GM12878 (cell line): ENCODE data around the gene AOAH. TPM values are rescaled to one million over a fixed set of nuclear protein-coding genes. Genes with fewer than 3 reads are reported as not detected.

Experiments used
- ATAC-seq: fragments of 200-7000 bp; cut with Tn5 transposase; 3 replicates; pipeline ENCODE4 v1.9.1; 2020; ENCODE audit warnings: mild to moderate bottlenecking, moderate library complexity
- BruUV-seq: library from RNA; stranded (reverse); fragments of 400-500 nt; replicated peaks from 2 replicates; lab custom pipeline; 2021; lab: Mats Ljungman, UMichigan
- CTCF ChIA-PET: fragments of 300-600 bp; sonication (Branson Sonifier 250); formaldehyde crosslinking; extraction: SDS; loops from one replicate; lab custom pipeline; 2021; ENCODE audit warnings: inconsistent platforms; lab: Yijun Ruan, JAX
- POLR2A ChIA-PET: fragments of 350-600 bp; formaldehyde crosslinking; extraction: SDS; loops from one replicate; lab custom pipeline; 2021; ENCODE audit warnings: inconsistent platforms; lab: Charles Lee
- RAD21 ChIA-PET: fragments of 300-600 bp; sonication (Branson Sonifier 250); formaldehyde crosslinking; loops from one replicate; lab custom pipeline; 2023; ENCODE audit warnings: antibody characterized with exemption; ENCODE audit not compliant: unreplicated experiment; lab: Charles Lee
- SMC1A ChIA-PET: fragments of 300-600 bp; sonication (Branson Sonifier 250); formaldehyde crosslinking; loops from one replicate; lab custom pipeline; 2023; ENCODE audit not compliant: unreplicated experiment, uncharacterized antibody; lab: Charles Lee
- DNase-seq: peaks from one replicate; pipeline ENCODE4 v3.0.0-alpha.2; 2011; ENCODE audit warnings: low read depth, low spot score
- FAIRE-seq: peaks from 3 replicates; lab custom pipeline; 2011; peaks lifted over from hg19 to GRCh38; lab: Jason Lieb, UNC
- H2AFZ ChIP-seq: 2 replicates; pipeline ENCODE4 v1.6.0; 2011; ENCODE audit warnings: low read depth, low read length, control low read depth; ENCODE audit not compliant: control insufficient read depth
- H3K27ac ChIP-seq: 2 replicates; pipeline ENCODE4 v1.5.1; 2011; ENCODE audit warnings: control low read depth; ENCODE audit not compliant: control insufficient read depth, insufficient read depth
- H3K27me3 ChIP-seq, 2 experiments: replicated peaks in 1 of 2; 2 replicates each; pipeline versions ENCODE4 v1.6.0 to v1.6.1; 2011; ENCODE audit warnings: low read length in 1 of 2; ENCODE audit not compliant: control insufficient read depth in 2 of 2, insufficient read depth in 2 of 2
- H3K36me3 ChIP-seq, 2 experiments: 2 replicates each; pipeline ENCODE4 v1.5.1; 2011; ENCODE audit warnings: low read length in 1 of 2; ENCODE audit not compliant: control insufficient read depth in 2 of 2, insufficient read depth in 2 of 2
- H3K4me1 ChIP-seq: 2 replicates; pipeline ENCODE4 v1.6.1; 2011; ENCODE audit warnings: mild to moderate bottlenecking, low read length, moderate library complexity, mixed read lengths; ENCODE audit not compliant: control insufficient read depth, insufficient read depth
- H3K4me2 ChIP-seq: 2 replicates; pipeline ENCODE4 v1.6.0; 2011; ENCODE audit warnings: control low read depth; ENCODE audit not compliant: control insufficient read depth, insufficient read depth
- H3K4me3 ChIP-seq: fragments of 200-600 bp; sonication (generic); 2 replicates; pipeline ENCODE4 v1.5.1; 2016
- H3K79me2 ChIP-seq: 2 replicates; pipeline ENCODE4 v1.6.0; 2011; ENCODE audit warnings: low read length; ENCODE audit not compliant: control insufficient read depth, insufficient read depth
- H3K9ac ChIP-seq: 2 replicates; pipeline ENCODE4 v1.8.0; 2011; ENCODE audit warnings: low read length, control low read depth, mixed read lengths; ENCODE audit not compliant: control insufficient read depth, insufficient read depth
- H3K9me3 ChIP-seq: replicated peaks from 3 replicates; pipeline ENCODE4 v1.5.1; 2011; ENCODE audit warnings: mild to moderate bottlenecking, low read length; ENCODE audit not compliant: control insufficient read depth, insufficient read depth
- H4K20me1 ChIP-seq: 2 replicates; pipeline ENCODE4 v1.6.0; 2011; ENCODE audit not compliant: control insufficient read depth, insufficient read depth
- ASH2L ChIP-seq: fragments of 300-600, 200-600 bp; sonication (generic); IDR thresholded peaks from 2 replicates; pipeline ENCODE4 v1.6.1; 2017; ENCODE audit warnings: low read depth, mild to moderate bottlenecking, borderline replicate concordance
- CEBPZ ChIP-seq: fragments of 150-350 bp; IDR thresholded peaks from 2 replicates; pipeline ENCODE4 v1.6.1; 2016; ENCODE audit warnings: low read depth, low read length
- CTCF ChIP-seq, 3 experiments: IDR thresholded peaks in 2 of 3; conservative IDR thresholded peaks in 1 of 3; 2 replicates each; pipeline ENCODE4 v1.5.1; 2011; ENCODE audit warnings: low read depth in 3 of 3, low read length in 3 of 3, mild to moderate bottlenecking in 3 of 3, control low read depth in 2 of 3, moderate library complexity in 2 of 3, inconsistent platforms in 1 of 3, mixed read lengths in 1 of 3; ENCODE audit not compliant: control insufficient read depth in 2 of 3, insufficient read depth in 1 of 3; ENCODE audit errors: extremely low read depth in 1 of 3
- EED ChIP-seq: sonication (generic); IDR thresholded peaks from 2 replicates; pipeline ENCODE4 v1.6.1; 2016; ENCODE audit warnings: antibody characterized with exemption, low read depth
- HCFC1 ChIP-seq: fragments of 150-350 bp; IDR thresholded peaks from 2 replicates; pipeline ENCODE4 v1.6.1; 2014; ENCODE audit warnings: low read length
- STAT1 ChIP-seq: fragments of 450-650 bp; conservative IDR thresholded peaks from 2 replicates; pipeline ENCODE4 v1.6.1; 2014; ENCODE audit warnings: antibody characterized with exemption, mild to moderate bottlenecking
- USF2 ChIP-seq: IDR thresholded peaks from 2 replicates; pipeline ENCODE4 v1.6.1; 2011; ENCODE audit warnings: low read depth, low read length, improper control_type of control experiment, borderline replicate concordance
- WGBS: methylation state at CpG from one replicate; pipeline ENCODE4 v1.1.6; 2016; ENCODE audit warnings: low lambda C conversion rate; ENCODE audit not compliant: insufficient replicate concordance, insufficient coverage; ENCODE audit errors: missing lambda C conversion rate; 5-methylcytosine and 5-hydroxymethylcytosine counted together
- in situ Hi-C: fragments of 300-500 bp; cut with MboI; formaldehyde crosslinking; loops from 9 replicates; pipeline ENCODE4 v1.14.3; 2018; ENCODE audit warnings: mixed read lengths
- intact Hi-C: fragments of 100-400 bp; cut with micrococcal nuclease; formaldehyde crosslinking; loops from one replicate; pipeline ENCODE4 v1.14.2; 2022; ENCODE audit not compliant: unreplicated experiment
- polyA plus RNA-seq, 11 experiments: library from polyadenylated mRNA; depleted of rRNA in 4 of 11; unstranded in 6 of 11; stranded (reverse) in 5 of 11; fragments of >200 nt; fragmentation: Nextera tagmentation in 4 of 11; fragmentation: Illumina TruSeq in 1 of 11; extraction: Ambion mirVana in 4 of 11; extraction: Trizol in 1 of 11; gene quantifications; 1 replicate in 1 of 11; 2 replicates in 10 of 11; pipeline versions ENCODE4 v1.2.1 to v1.2.3, GENCODE V29; 2011 to 2016; ENCODE audit warnings: inconsistent platforms in 2 of 11, missing spikeins in 2 of 11, low read depth in 1 of 11
- total RNA-seq, 4 experiments: library from RNA; depleted of rRNA in 3 of 4; stranded (reverse); fragments of >200 nt in 3 of 4; fragmentation: Illumina TruSeq in 1 of 4; extraction: Trizol in 1 of 4; gene quantifications; 2 replicates each; pipeline versions ENCODE4 v1.2.1 to v1.2.3, GENCODE V29; 2013 to 2021

The AOAH gene
- total and polyA plus RNA-seq, 10 of the 15 experiments (the other 5 are each of a cell fraction or from before 2014, with no cell fraction given) = 0.32 to 2.8 (median 1.4) TPM

- DNase-seq = no peak
- no TSS peak for BruUV-seq
- Histone ChIP-seq H3K9me3 (no peaks in the 10 kb centered on the region), H3K36me3 (no peaks in the 10 kb centered on the region), H3K27me3 (no peaks in the 10 kb centered on the region; a peak in 1 of 4 replicates)
- ATAC-seq = no peak
- no peak for TF ChIP-seq USF2
- TF ChIP-seq, all 136 proteins: peak for 0
- Histone ChIP-seq H2AFZ (no peak overlapping the region), H3K27ac (no peak overlapping the region), H3K9ac (no peak overlapping the region), H3K4me3 (no peak overlapping the region), H3K4me1 (no peaks in the 10 kb centered on the region), H3K79me2 (no peaks in the 10 kb centered on the region), H3K4me2 (no peak overlapping the region), H4K20me1 (no peaks in the 10 kb centered on the region)
- no peak for FAIRE-seq
- POLR2A ChIA-PET = no interaction called here
- 47% methylated on average over 7 of the region's 7 CpGs for WGBS
- SMC1A ChIA-PET = interaction anchor here (0.7 kb wide), 1 partner anchor 147 kb away, joined by 3 read pairs; no protein-coding TSS in a partner anchor
- intact Hi-C loops = no loop called here
- RAD21 ChIA-PET = no interaction called here
- CTCF ChIA-PET = no interaction called here
- in situ Hi-C loops = no loop called here
Measured at GRCh38 chr7:36533717-36534116, 190.6 kb downstream of the AOAH start.

GRCh38 chr7:36532981-36533499 is 191.3 kb downstream of the AOAH start:
- 44% methylated on average over 5 of the region's 5 CpGs for WGBS
- no peak for ATAC-seq
- ChIA-PET CTCF (interaction anchor here (0.5 kb wide), 1 partner anchor 17 kb away, joined by 3 read pairs; no protein-coding TSS in a partner anchor), RAD21 (no interaction called here), SMC1A (no interaction called here), POLR2A (no interaction called here)
- no peaks in the 10 kb centered on the region for H3K79me2 ChIP-seq
- no peak for DNase-seq
- no peak overlapping the region for H3K9ac ChIP-seq
- H2AFZ ChIP-seq = no peak overlapping the region
- no peak overlapping the region for H3K27ac ChIP-seq
- H4K20me1 ChIP-seq = no peaks in the 10 kb centered on the region
- no peaks in the 10 kb centered on the region for H3K9me3 ChIP-seq
- in situ Hi-C loops (no loop called here), intact Hi-C loops (no loop called here)
- no peaks in the 10 kb centered on the region; a peak in 1 of 4 replicates for H3K27me3 ChIP-seq
- H3K4me3 ChIP-seq = no peak overlapping the region
- H3K4me2 ChIP-seq = no peak overlapping the region
- H3K4me1 ChIP-seq = no peaks in the 10 kb centered on the region
- no peak for FAIRE-seq
- H3K36me3 ChIP-seq = no peaks in the 10 kb centered on the region
- BruUV-seq = no TSS peak
- TF ChIP-seq HCFC1 (no peak), STAT1 (no peak), EED (no peak), CEBPZ (no peak), CTCF (IDR thresholded peaks at IDR 0.05 in 2 of 3, conservative IDR thresholded peaks at IDR 0.05 in 1 of 3; ENCODE audit: control insufficient read depth in 2 of 3, extremely low read depth in 1 of 3, insufficient read depth in 1 of 3, low read depth in 3 of 3, low read length in 3 of 3) (no peak), ASH2L (no peak)
